HG03520 (cell line): ENCODE data around the gene CEACAM18.

Source experiments
- ATAC-seq: cut with Tn5 transposase; IDR thresholded peaks from one replicate; pipeline ENCODE4 v1.9.1; 2021; ENCODE audit warnings: mild to moderate bottlenecking, moderate library complexity; ENCODE audit not compliant: unreplicated experiment

Gene CEACAM18

DNA sequence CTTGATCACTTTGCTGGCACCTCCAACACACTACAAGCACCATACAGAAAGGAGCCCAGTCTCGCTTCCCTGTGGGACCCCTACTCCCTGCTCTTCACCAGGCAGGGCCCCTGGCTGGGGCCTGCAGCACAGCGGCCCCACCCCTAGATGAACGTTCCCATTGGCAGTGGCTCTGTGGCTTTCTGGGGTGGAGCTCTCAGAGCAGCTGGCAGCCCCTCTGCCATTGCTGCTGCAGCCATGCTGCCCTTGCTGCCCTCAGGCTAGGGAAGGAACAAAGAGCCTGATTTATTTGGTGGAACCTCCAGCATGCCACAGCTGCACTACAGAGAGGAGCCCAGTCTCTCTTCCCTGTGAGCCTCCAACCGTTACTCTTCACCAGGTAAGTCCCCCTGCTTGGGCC lies 47.3 kb downstream of the CEACAM18 start:
- no peak for ATAC-seq

DNA sequence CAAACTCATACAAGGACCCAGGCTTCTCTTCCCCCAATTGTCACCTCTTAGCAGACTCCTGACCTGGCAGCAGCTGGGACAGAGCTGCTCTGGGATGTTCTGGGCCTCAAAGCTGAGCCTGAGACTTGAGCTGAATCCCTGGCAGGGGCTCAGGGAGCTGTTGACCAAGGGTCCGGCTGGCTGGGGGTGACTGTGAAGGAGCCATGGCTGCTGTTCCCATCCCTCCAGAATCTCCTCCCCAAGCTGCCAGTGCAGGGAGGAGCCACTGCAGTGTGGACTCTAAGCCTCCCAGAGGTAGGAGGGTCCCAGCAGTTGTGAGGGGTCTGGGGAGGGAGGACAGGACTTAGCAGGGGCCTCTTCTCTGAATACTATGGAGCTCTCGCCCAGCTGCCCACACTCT lies 51.0 kb downstream of the CEACAM18 start:
- ATAC-seq, result no peak

DNA sequence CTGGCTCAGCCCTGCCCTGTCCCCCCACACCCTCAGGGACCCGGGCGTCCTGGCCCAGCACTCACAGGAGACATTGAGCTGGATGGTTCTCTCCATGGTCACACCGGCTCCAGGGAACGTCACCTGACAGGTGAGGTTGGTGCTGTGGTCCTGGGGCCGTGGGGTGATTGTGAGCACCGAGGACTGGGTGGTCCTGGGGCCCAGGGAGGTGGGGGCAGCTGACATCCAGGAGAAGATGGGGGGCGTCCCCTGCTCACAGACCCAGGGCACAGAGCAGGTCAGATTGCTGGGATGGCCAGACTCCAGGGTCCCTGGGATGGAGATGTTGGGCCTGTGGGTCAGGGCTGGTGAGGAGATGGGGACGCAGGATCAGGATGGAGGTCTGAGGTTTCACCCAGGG lies 52.3 kb downstream of the CEACAM18 start:
- no peak for ATAC-seq

DNA sequence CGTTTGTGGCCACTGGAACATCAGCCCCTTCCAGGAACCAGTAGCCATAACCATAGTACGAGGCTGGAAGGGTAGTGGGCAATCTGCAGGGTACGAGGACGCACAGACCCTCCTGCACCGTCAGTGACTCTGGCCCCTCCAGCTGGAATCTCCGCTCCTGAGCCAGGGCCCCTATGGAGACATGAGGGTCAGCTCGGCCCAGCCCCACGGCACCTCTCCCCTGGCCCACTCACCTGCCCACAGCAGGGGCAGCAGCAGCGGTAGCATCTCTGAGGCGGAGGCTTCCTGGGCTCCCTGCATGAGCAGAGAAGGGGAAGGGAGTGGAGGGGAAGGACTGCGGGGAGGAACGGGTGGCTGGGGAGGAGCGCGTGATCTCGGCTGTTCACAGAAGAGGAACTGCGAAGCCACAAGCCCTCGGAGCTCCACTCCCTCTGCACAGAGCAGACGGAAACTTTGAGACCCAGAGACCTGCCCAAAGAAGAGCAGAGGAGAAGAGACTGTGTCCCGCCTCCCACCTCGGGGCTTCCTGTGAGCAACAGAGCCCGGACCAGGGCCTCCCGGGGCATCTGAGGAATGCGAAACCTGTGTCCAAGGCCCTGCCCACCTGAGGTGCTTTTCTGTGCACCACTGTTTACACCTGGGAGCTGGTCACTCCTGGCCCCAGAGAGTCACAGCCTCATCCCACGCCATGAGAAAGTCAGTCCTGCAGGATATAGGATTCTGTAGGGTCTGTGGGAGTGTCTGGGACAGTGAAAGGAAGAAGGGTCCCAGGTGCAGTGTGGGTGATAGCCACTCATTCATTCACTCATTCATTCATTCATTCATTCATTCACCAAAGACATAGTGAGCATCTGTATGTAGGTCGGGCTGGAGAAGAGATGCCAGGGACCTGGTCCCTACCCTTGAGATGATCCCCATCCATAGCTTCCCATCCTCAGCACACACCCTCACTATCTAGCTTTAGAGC lies 53.3 kb downstream of the CEACAM18 start, which contains the start of gene SIGLEC6:
Gene SIGLEC6, minus strand, starts transcription at position 322 of the 967 bp plus-strand sequence. Its CDS starts 22 bp downstream, at position 300.
- ATAC-seq, result no peak

DNA sequence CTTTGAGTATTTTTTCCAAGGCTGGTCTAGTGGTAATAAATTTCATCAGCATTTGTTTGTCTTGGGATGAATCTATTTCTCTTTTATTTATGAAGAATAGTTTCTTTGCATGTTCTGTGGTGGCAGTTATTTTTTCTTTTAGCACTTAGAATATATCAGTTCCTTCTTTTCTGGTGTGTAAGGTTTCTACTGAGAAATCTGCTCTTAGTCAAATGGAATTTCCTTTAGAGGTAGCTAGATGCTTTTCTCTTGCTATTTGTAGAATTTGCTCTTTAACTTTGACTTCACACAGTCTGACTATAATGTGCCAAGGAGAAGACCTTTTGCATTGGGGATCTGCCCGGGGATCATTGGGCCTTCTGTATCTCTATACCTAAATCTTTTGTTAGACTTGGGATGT lies 57.2 kb downstream of the CEACAM18 start:
- ATAC-seq, result no peak

DNA sequence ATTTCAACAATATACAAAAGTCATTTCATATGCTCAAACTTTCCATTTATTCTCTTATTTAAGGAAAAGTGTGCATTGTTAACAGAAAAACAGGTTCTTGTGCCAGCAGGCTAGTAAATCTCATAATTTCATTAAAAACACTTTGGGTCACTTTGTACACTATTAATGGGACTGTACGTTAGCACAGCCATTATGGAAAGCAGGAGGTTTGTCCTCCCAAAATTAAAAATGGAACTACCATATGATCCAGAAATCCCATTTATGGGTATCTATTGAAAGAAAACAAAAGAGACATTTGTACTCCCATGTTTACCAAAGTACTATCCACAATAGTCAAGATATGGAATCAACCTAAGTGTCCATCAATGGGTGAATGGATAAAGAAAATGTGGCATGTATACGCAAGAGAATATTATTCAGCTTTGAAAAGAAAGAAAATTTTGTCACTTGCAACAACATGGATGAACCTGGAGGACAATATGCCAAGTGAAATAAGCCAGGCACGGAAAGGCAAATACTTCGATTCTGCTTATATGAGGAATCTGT lies 61.6 kb downstream of the CEACAM18 start:
- ATAC-seq, result no peak
